RWPE2 (cell line): Measurements from ENCODE around the gene PXT1.

ENCODE experiments used
- ATAC-seq: fragments of 200-7000 bp; cut with Tn5 transposase; 3 replicates; pipeline ENCODE4 v1.9.1; 2021; ENCODE audit warnings: low read depth
- DNase-seq: peaks from one replicate; pipeline ENCODE4 v3.0.0-alpha.2; 2020; ENCODE audit warnings: low spot score
- H3K27ac ChIP-seq: fragments of 450-650 bp; 2 replicates; pipeline ENCODE4 v1.5.1; 2017; ENCODE audit warnings: mild to moderate bottlenecking; ENCODE audit not compliant: poor library complexity, severe bottlenecking
- H3K27me3 ChIP-seq: fragments of 250-450 bp; sonication (Bioruptor Pico); 2 replicates; pipeline ENCODE4 v1.5.1; 2021; ENCODE audit warnings: mild to moderate bottlenecking, moderate library complexity; ENCODE audit not compliant: insufficient read depth, poor library complexity, severe bottlenecking
- H3K36me3 ChIP-seq: fragments of 250-450 bp; sonication (Bioruptor Pico); 2 replicates; pipeline ENCODE4 v1.5.1; 2020; ENCODE audit warnings: low read depth, mild to moderate bottlenecking, moderate library complexity
- H3K4me1 ChIP-seq: fragments of 250-450 bp; sonication (Bioruptor Pico); 2 replicates; pipeline ENCODE4 v1.5.1; 2021; ENCODE audit warnings: mild to moderate bottlenecking, moderate library complexity; ENCODE audit not compliant: insufficient read depth, poor library complexity, severe bottlenecking
- H3K4me3 ChIP-seq: fragments of 250-450 bp; sonication (Bioruptor Pico); 2 replicates; pipeline ENCODE4 v1.5.1; 2021; ENCODE audit warnings: mild to moderate bottlenecking, moderate library complexity; ENCODE audit not compliant: severe bottlenecking
- H3K9me3 ChIP-seq: fragments of 250-450 bp; sonication (Bioruptor Pico); 2 replicates; pipeline ENCODE4 v1.5.1; 2021; ENCODE audit warnings: mild to moderate bottlenecking, moderate library complexity; ENCODE audit not compliant: severe bottlenecking
- CTCF ChIP-seq: fragments of 450-650 bp; IDR thresholded peaks from one replicate; pipeline ENCODE4 v1.5.1; 2017; ENCODE audit warnings: mild to moderate bottlenecking, moderate library complexity; ENCODE audit not compliant: poor library complexity, severe bottlenecking

PXT1 gene

GRCh38 chr6:36445621-36446020, 3.0 kb upstream of the PXT1 start:
- no peak for TF ChIP-seq CTCF
- no peak overlapping the region for H3K4me3 ChIP-seq
- H3K27ac ChIP-seq = peak overlapping the region; percentile 78

DNA sequence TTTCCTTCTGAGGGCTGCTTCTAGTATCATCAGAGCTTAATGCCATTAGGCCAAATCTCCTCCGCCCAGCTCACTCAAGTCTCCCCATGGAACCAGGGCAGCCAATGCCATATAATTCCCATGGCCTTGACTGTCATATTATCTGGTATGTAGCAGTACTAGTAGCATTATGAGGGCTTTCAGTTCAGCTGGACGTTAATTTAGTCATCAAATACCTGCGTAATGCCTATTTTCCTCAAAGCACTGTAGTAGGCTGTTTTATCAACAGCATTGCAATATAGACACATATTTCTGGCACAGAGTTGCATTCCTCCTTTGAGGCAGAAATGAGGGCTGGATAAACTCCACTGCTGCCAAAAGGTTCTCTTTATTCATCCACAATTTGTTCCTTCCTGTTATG, 1.8 kb upstream of the PXT1 start:
- DNase-seq = no peak
- H3K4me3 ChIP-seq = peak overlapping the region; percentile 89
- H3K27ac ChIP-seq = peak overlapping the region; percentile 78
- TF ChIP-seq CTCF = no peak
- H3K9me3 ChIP-seq = no peaks in the 10 kb centered on the region
- H3K36me3 ChIP-seq = peaks cover 19% of the 10 kb centered on the region
- H3K27me3 ChIP-seq = no peaks in the 10 kb centered on the region
- peaks cover 24% of the 10 kb centered on the region for H3K4me1 ChIP-seq
- ATAC-seq = peak; percentile 17; the same call in 1 of the 3 replicates

More at GRCh38 chr6:36445621-36446020, 3.0 kb upstream of the PXT1 start:
- Histone ChIP-seq H3K36me3 (peaks cover 19% of the 10 kb centered on the region), H3K27me3 (no peaks in the 10 kb centered on the region), H3K9me3 (no peaks in the 10 kb centered on the region), H3K4me1 (peaks cover 24% of the 10 kb centered on the region)
- no peak for ATAC-seq
- no peak for DNase-seq

DNA sequence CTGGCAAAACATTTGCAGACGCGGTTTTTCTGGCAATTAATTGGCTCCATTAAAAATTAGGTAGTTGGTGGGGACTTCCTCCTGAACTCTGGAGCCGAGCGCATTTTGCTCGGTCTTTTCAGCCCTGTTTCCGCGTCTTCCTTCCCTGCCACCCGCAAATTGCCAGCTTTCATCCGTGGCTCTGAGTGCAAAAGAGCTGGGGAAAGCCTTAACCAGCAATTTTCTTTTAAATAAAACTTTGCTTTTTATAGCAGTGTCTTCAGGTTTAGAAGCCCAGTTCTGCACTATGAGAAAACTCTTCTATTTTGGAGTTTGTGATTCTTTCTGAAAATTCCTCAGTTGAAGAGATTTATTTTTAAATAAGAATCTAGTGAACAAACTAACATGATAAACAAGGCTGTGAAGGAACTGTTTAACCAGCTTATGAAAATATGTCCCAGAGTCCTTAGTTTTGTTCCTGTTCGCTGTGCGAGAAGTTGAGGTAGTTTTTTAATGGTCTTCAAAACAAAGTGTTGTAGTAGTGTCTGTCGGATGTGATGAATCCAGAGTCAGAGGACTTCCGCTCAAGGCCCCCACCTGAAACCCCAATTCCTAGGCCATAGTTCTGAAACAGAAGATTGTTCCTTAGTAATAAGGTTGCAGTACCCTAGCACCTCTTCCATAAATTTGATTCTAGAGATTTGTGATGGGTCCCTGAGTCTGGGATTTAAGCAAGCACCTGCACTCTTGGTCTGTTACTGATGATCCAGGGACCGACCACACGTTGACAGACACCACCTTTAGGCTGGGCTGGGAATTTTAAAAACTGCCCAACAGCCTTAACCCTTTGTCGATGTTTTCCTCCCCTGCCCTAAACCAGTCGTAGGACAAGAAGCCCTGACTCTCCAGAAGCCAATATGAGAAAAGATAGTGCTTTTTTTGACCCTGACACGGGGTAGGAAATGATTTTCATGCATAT, 1.1 kb upstream of the PXT1 start:
- DNase-seq = no peak

DNA sequence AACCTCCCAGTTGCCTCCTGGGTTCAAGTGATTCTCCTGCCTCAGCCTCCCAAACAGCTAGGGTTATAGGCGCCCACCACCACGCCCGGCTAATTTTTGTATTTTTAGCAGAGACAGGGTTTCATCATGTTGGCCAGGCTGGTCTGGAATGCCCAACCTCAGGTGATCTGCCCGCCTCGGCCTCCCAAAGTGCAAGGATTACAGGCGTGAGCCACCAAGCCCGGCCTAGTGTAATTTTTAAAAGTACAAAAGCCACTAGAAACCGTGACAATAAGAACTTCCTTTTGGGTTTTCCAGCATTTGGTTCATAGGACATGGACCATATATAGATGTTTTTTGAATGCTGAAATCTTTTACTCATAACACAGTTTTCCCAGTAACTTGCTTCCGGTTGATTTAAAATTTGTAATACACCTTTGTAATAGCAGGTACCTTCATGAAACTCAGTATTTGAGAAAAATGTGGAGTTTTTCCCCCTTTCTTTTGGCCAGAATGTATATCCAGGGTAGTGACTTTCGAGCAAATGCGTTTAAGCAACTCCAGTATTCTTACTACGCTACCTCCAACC, 467 bp downstream of the PXT1 start:
- Histone ChIP-seq H3K4me3 (peak overlapping the region; percentile 89), H3K4me1 (peaks cover 24% of the 10 kb centered on the region), H3K27ac (peak overlapping the region; percentile 78), H3K36me3 (peaks cover 6% of the 10 kb centered on the region), H3K27me3 (no peaks in the 10 kb centered on the region), H3K9me3 (no peaks in the 10 kb centered on the region)
- ATAC-seq = no peak
- no peak for DNase-seq
- TF ChIP-seq CTCF = no peak

More for the DNA sequence above, 1.1 kb upstream of the PXT1 start:
- peak overlapping the region; percentile 78 for H3K27ac ChIP-seq
- H3K4me1 ChIP-seq = peaks cover 24% of the 10 kb centered on the region
- ATAC-seq = peak; percentile 46; the same call in 2 of the 3 replicates
- peaks cover 13% of the 10 kb centered on the region for H3K36me3 ChIP-seq
- TF ChIP-seq CTCF = peak; percentile 43
- H3K27me3 ChIP-seq = no peaks in the 10 kb centered on the region
- peak overlapping the region; percentile 89 for H3K4me3 ChIP-seq
- H3K9me3 ChIP-seq = no peaks in the 10 kb centered on the region
